Activated naive CD8-positive, alpha-beta T cell treated with anti-CD3 and anti-CD28 coated beads, Interleukin-2, amount 50 U/mL, for 24 hours (primary cell): ENCODE results near the gene RRP12.
A peak's percentile ranks its signal among the peaks of the same experiment; 100 is the strongest.

Source experiments
- ATAC-seq: fragments of 150-1000 bp; cut with Tn5 transposase; one replicate; pipeline ENCODE4 v1.10.0; 2021
- DNase-seq: peaks from one replicate; pipeline ENCODE4 v3.0.0; 2021
- H3K27ac Mint-ChIP-seq: one replicate; pipeline ENCODE4 v1.8.0; 2021; ENCODE audit warnings: mild to moderate bottlenecking, mixed read lengths
- H3K27me3 Mint-ChIP-seq: one replicate; pipeline ENCODE4 v1.8.0; 2021; ENCODE audit warnings: mixed read lengths
- H3K36me3 Mint-ChIP-seq: one replicate; pipeline ENCODE4 v1.8.0; 2021; ENCODE audit warnings: low read depth, mixed read lengths
- H3K4me1 Mint-ChIP-seq: one replicate; pipeline ENCODE4 v1.8.0; 2021; ENCODE audit warnings: mixed read lengths
- H3K4me3 Mint-ChIP-seq: one replicate; pipeline ENCODE4 v1.8.0; 2021; ENCODE audit warnings: mild to moderate bottlenecking, moderate library complexity, mixed read lengths
- H3K9me3 Mint-ChIP-seq: one replicate; pipeline ENCODE4 v1.8.0; 2021; ENCODE audit warnings: mixed read lengths

RRP12 gene

GRCh38 chr10:97400665-97401454 is at the start of gene RRP12:
Gene RRP12, minus strand, starts transcription at chr10:97401340. Its CDS starts 109 bp downstream, at chr10:97401231.
- H3K4me1 Mint-ChIP-seq, result peaks cover 14% of the 10 kb centered on the region
- DNase-seq (peak; percentile 77), ATAC-seq (peak; percentile 99)
- H3K9me3 Mint-ChIP-seq, result no peaks in the 10 kb centered on the region
- peaks cover 15% of the 10 kb centered on the region for H3K36me3 Mint-ChIP-seq
- H3K27me3 Mint-ChIP-seq, result no peaks in the 10 kb centered on the region
- peak within 1 kb of the TSS; percentile 83 for H3K27ac Mint-ChIP-seq
- peak within 1 kb of the TSS; percentile 92 for H3K4me3 Mint-ChIP-seq

- ATAC-seq, result no peak
- DNase-seq, result no peak
- Mint-ChIP-seq H3K36me3 (peaks cover 37% of the 10 kb centered on the region), H3K4me3 (no peak overlapping the region), H3K27ac (peak overlapping the region; percentile 27), H3K27me3 (no peaks in the 10 kb centered on the region), H3K9me3 (no peaks in the 10 kb centered on the region), H3K4me1 (peaks cover 53% of the 10 kb centered on the region)
These were observed 49.7 kb upstream of the RRP12 start for GRCh38 chr10:97450828-97451227.

GRCh38 chr10:97445722-97446639 is 44.8 kb upstream of the RRP12 start, which contains the start of the genes EXOSC1 and ZDHHC16:
Gene EXOSC1, minus strand, starts transcription at chr10:97446006. Its CDS starts 21 bp downstream, at chr10:97445985.
Gene ZDHHC16, plus strand, starts transcription at chr10:97446175. Its CDS starts 5,501 bp downstream, at chr10:97451676.
- H3K4me3 Mint-ChIP-seq, result peak within 1 kb of the TSS; percentile 98
- peaks cover 49% of the 10 kb centered on the region for H3K4me1 Mint-ChIP-seq
- DNase-seq (peak; percentile 90), ATAC-seq (peak; percentile 94)
- no peaks in the 10 kb centered on the region for H3K9me3 Mint-ChIP-seq
- H3K27ac Mint-ChIP-seq, result peak within 1 kb of the TSS; percentile 93
- H3K27me3 Mint-ChIP-seq, result no peaks in the 10 kb centered on the region
- peaks cover 31% of the 10 kb centered on the region for H3K36me3 Mint-ChIP-seq

GRCh38 chr10:97445357-97445721 is 44.2 kb upstream of the RRP12 start:
- peaks cover 28% of the 10 kb centered on the region for H3K36me3 Mint-ChIP-seq
- ATAC-seq, result no peak
- H3K9me3 Mint-ChIP-seq, result no peaks in the 10 kb centered on the region
- H3K27me3 Mint-ChIP-seq, result no peaks in the 10 kb centered on the region
- no peak for DNase-seq
- H3K4me3 Mint-ChIP-seq, result peak overlapping the region; percentile 98
- H3K4me1 Mint-ChIP-seq, result peaks cover 45% of the 10 kb centered on the region
- peak overlapping the region; percentile 93 for H3K27ac Mint-ChIP-seq

- peaks cover 45% of the 10 kb centered on the region for H3K4me1 Mint-ChIP-seq
- peak; percentile 19 for ATAC-seq
- H3K4me3 Mint-ChIP-seq, result peak overlapping the region; percentile 98
- peak overlapping the region; percentile 93 for H3K27ac Mint-ChIP-seq
- H3K9me3 Mint-ChIP-seq, result no peaks in the 10 kb centered on the region
- DNase-seq, result no peak
- H3K27me3 Mint-ChIP-seq, result no peaks in the 10 kb centered on the region
- H3K36me3 Mint-ChIP-seq, result peaks cover 33% of the 10 kb centered on the region
These were observed 43.1 kb upstream of the RRP12 start for GRCh38 chr10:97444212-97444611.

GRCh38 chr10:97442277-97442676 is 41.1 kb upstream of the RRP12 start:
- ATAC-seq, result no peak
- DNase-seq, result no peak
- H3K36me3 Mint-ChIP-seq, result peaks cover 31% of the 10 kb centered on the region
- H3K4me3 Mint-ChIP-seq, result no peak overlapping the region
- no peak overlapping the region for H3K27ac Mint-ChIP-seq
- no peaks in the 10 kb centered on the region for H3K9me3 Mint-ChIP-seq
- peaks cover 31% of the 10 kb centered on the region for H3K4me1 Mint-ChIP-seq
- no peaks in the 10 kb centered on the region for H3K27me3 Mint-ChIP-seq

- Mint-ChIP-seq H3K27me3 (no peaks in the 10 kb centered on the region), H3K4me1 (peaks cover 10% of the 10 kb centered on the region), H3K27ac (no peak overlapping the region), H3K4me3 (no peak overlapping the region), H3K36me3 (peaks cover 48% of the 10 kb centered on the region), H3K9me3 (no peaks in the 10 kb centered on the region)
- ATAC-seq (no peak), DNase-seq (no peak)
These were observed 34.1 kb upstream of the RRP12 start for GRCh38 chr10:97435211-97435610.

- Mint-ChIP-seq H3K36me3 (peaks cover 52% of the 10 kb centered on the region), H3K27ac (peak overlapping the region; percentile 68), H3K9me3 (no peaks in the 10 kb centered on the region), H3K4me1 (peaks cover 16% of the 10 kb centered on the region), H3K27me3 (no peaks in the 10 kb centered on the region), H3K4me3 (no peak overlapping the region)
- DNase-seq, result no peak
- ATAC-seq, result peak; percentile 57
These were observed 33.4 kb upstream of the RRP12 start for GRCh38 chr10:97434557-97434956.

GRCh38 chr10:97434055-97434454 is 32.9 kb upstream of the RRP12 start:
- no peaks in the 10 kb centered on the region for H3K27me3 Mint-ChIP-seq
- H3K9me3 Mint-ChIP-seq, result no peaks in the 10 kb centered on the region
- peak overlapping the region; percentile 68 for H3K27ac Mint-ChIP-seq
- ATAC-seq, result peak; percentile 24
- H3K4me1 Mint-ChIP-seq, result peaks cover 21% of the 10 kb centered on the region
- H3K36me3 Mint-ChIP-seq, result peaks cover 53% of the 10 kb centered on the region
- no peak for DNase-seq
- no peak overlapping the region for H3K4me3 Mint-ChIP-seq

- Mint-ChIP-seq H3K9me3 (peaks cover 4% of the 10 kb centered on the region), H3K27ac (peak overlapping the region; percentile 100), H3K4me3 (peak overlapping the region; percentile 94), H3K4me1 (peaks cover 54% of the 10 kb centered on the region), H3K27me3 (peaks cover 2% of the 10 kb centered on the region), H3K36me3 (peaks cover 64% of the 10 kb centered on the region)
- DNase-seq (peak; percentile 22), ATAC-seq (peak; percentile 7)
These were observed 27.4 kb upstream of the RRP12 start for GRCh38 chr10:97428572-97428981.

- Mint-ChIP-seq H3K36me3 (peaks cover 60% of the 10 kb centered on the region), H3K9me3 (peaks cover 4% of the 10 kb centered on the region), H3K4me1 (peaks cover 62% of the 10 kb centered on the region), H3K27ac (peak overlapping the region; percentile 100), H3K27me3 (peaks cover 2% of the 10 kb centered on the region), H3K4me3 (peak overlapping the region; percentile 94)
- DNase-seq, result peak; percentile 41
- ATAC-seq, result peak; percentile 42
These were observed 26.5 kb upstream of the RRP12 start for GRCh38 chr10:97427571-97428179.

- DNase-seq, result no peak
- Mint-ChIP-seq H3K27me3 (peaks cover 2% of the 10 kb centered on the region), H3K4me1 (peaks cover 65% of the 10 kb centered on the region), H3K4me3 (peak overlapping the region; percentile 94), H3K36me3 (peaks cover 57% of the 10 kb centered on the region), H3K9me3 (peaks cover 4% of the 10 kb centered on the region), H3K27ac (peak overlapping the region; percentile 100)
- ATAC-seq, result no peak
These were observed 25.8 kb upstream of the RRP12 start for GRCh38 chr10:97426776-97427570.

GRCh38 chr10:97425964-97426775 is 25.0 kb upstream of the RRP12 start, which contains the start of gene PGAM1:
Gene PGAM1, plus strand, starts transcription at chr10:97426191. Its CDS starts 117 bp downstream, at chr10:97426308.
- Mint-ChIP-seq H3K36me3 (peaks cover 52% of the 10 kb centered on the region), H3K4me1 (peaks cover 69% of the 10 kb centered on the region)

More at GRCh38 chr10:97425964-97426775, 25.0 kb upstream of the RRP12 start, which contains the start of gene PGAM1:
- Mint-ChIP-seq H3K27me3 (peaks cover 2% of the 10 kb centered on the region), H3K9me3 (peaks cover 4% of the 10 kb centered on the region), H3K27ac (peak within 1 kb of the TSS; percentile 100), H3K4me3 (peak within 1 kb of the TSS; percentile 94)
- DNase-seq (peak; percentile 97), ATAC-seq (peak; percentile 73)
